ENCODE measurements around the gene MED26.

GRCh38 chr19:16562608-16563025 lies 65.4 kb downstream of the MED26 start:
- TF ChIP-seq POLR2A (IDR thresholded peaks at IDR 0.05) (no peak), CTCF (IDR thresholded peaks at IDR 0.05) (no peak)
